ENCODE measurements around the gene EML4. TPM values are rescaled to one million over a fixed set of nuclear protein-coding genes. Genes with fewer than 3 reads are reported as not detected.

EML4 gene
- total RNA-seq, 1 experiment from 2014 or later = 52.0 TPM

GRCh38 chr2:42217307-42217706 lies 48.2 kb downstream of the EML4 start:
- peak overlapping the region; percentile 87 for H3K27ac ChIP-seq
- H3F3A ChIP-seq (ENCODE audit: insufficient read depth, low read depth) = peaks cover 22% of the 10 kb centered on the region; the same call in 1 of the 2 replicates
- H3K9me3 ChIP-seq (ENCODE audit: insufficient read depth, low read depth) = no peaks in the 10 kb centered on the region
- H3K36me3 ChIP-seq (ENCODE audit: low read depth) = no peaks in the 10 kb centered on the region
- no peaks in the 10 kb centered on the region for H3K9me2 ChIP-seq (ENCODE audit: insufficient read depth)
- peak overlapping the region; percentile 43 for H3K4me2 ChIP-seq
- DNase-seq = no peak
- H4K20me1 ChIP-seq (ENCODE audit: insufficient read depth) = no peaks in the 10 kb centered on the region; the same call in none of the 2 replicates
- H3K4me3 ChIP-seq = no peak overlapping the region
- CTCF ChIA-PET = no interaction called here
- BruUV-seq (replicated peaks) = no TSS peak
- no peak for TF ChIP-seq CTCF (conservative IDR thresholded peaks at IDR 0.05)
- TF ChIP-seq EZH2 (IDR thresholded peaks at IDR 0.05; ENCODE audit: low read depth) = no peak
- peaks cover 43% of the 10 kb centered on the region for H3K79me2 ChIP-seq (ENCODE audit: low read depth)
- intact Hi-C loops (cut with micrococcal nuclease; ENCODE audit: unreplicated experiment) = no loop called here
- no peak overlapping the region for H2AFZ ChIP-seq
- H3K4me1 ChIP-seq (replicated peaks; ENCODE audit: insufficient read depth) = peaks cover 14% of the 10 kb centered on the region
- POLR2A ChIA-PET (ENCODE audit: unreplicated experiment) = no interaction called here
- no peaks in the 10 kb centered on the region for H3K27me3 ChIP-seq (ENCODE audit: insufficient read depth, low read depth)

- H3K4me3 ChIP-seq = no peak overlapping the region
- no peaks in the 10 kb centered on the region for H3K9me2 ChIP-seq (ENCODE audit: insufficient read depth)
- ChIA-PET CTCF (no interaction called here), POLR2A (ENCODE audit: unreplicated experiment) (no interaction called here)
- no peak for DNase-seq
- no peak overlapping the region for H2AFZ ChIP-seq
- no peaks in the 10 kb centered on the region for H3K27me3 ChIP-seq (ENCODE audit: insufficient read depth, low read depth)
- H3F3A ChIP-seq (ENCODE audit: insufficient read depth, low read depth) = peaks cover 28% of the 10 kb centered on the region; the same call in 1 of the 2 replicates
- no TSS peak for BruUV-seq (replicated peaks)
- H3K4me2 ChIP-seq = no peak overlapping the region
- H3K36me3 ChIP-seq (ENCODE audit: low read depth) = no peaks in the 10 kb centered on the region
- H3K79me2 ChIP-seq (ENCODE audit: low read depth) = peaks cover 45% of the 10 kb centered on the region
- intact Hi-C loops (cut with micrococcal nuclease; ENCODE audit: unreplicated experiment) = no loop called here
- no peaks in the 10 kb centered on the region for H3K9me3 ChIP-seq (ENCODE audit: insufficient read depth, low read depth)
- H3K4me1 ChIP-seq (replicated peaks; ENCODE audit: insufficient read depth) = peaks cover 14% of the 10 kb centered on the region
- TF ChIP-seq CTCF (conservative IDR thresholded peaks at IDR 0.05) (no peak), EZH2 (IDR thresholded peaks at IDR 0.05; ENCODE audit: low read depth) (no peak)
- H4K20me1 ChIP-seq (ENCODE audit: insufficient read depth) = no peaks in the 10 kb centered on the region; the same call in 1 of the 2 replicates
- H3K27ac ChIP-seq = peak overlapping the region; percentile 87; the same call in 1 of the 2 replicates
Observed at GRCh38 chr2:42217914-42218313, 48.8 kb downstream of the EML4 start.

- peaks cover 43% of the 10 kb centered on the region for H3K79me2 ChIP-seq (ENCODE audit: low read depth)
Observed at GRCh38 chr2:42218712-42219111, 49.6 kb downstream of the EML4 start.

More at GRCh38 chr2:42218712-42219111, 49.6 kb downstream of the EML4 start:
- Histone ChIP-seq H3K36me3 (ENCODE audit: low read depth) (no peaks in the 10 kb centered on the region), H4K20me1 (ENCODE audit: insufficient read depth) (no peaks in the 10 kb centered on the region; the same call in 1 of the 2 replicates), H3K27ac (no peak overlapping the region), H3K4me2 (no peak overlapping the region), H3F3A (ENCODE audit: insufficient read depth, low read depth) (peaks cover 36% of the 10 kb centered on the region; the same call in 1 of the 2 replicates), H3K9me2 (ENCODE audit: insufficient read depth) (no peaks in the 10 kb centered on the region), H2AFZ (no peak overlapping the region), H3K9me3 (ENCODE audit: insufficient read depth, low read depth) (no peaks in the 10 kb centered on the region), H3K4me3 (no peak overlapping the region), H3K4me1 (replicated peaks; ENCODE audit: insufficient read depth) (peaks cover 14% of the 10 kb centered on the region), H3K27me3 (ENCODE audit: insufficient read depth, low read depth) (no peaks in the 10 kb centered on the region)
- intact Hi-C loops (cut with micrococcal nuclease; ENCODE audit: unreplicated experiment) = no loop called here
- TF ChIP-seq EZH2 (IDR thresholded peaks at IDR 0.05; ENCODE audit: low read depth) = no peak
- TF ChIP-seq CTCF (conservative IDR thresholded peaks at IDR 0.05) = no peak
- CTCF ChIA-PET = no interaction called here
- no TSS peak for BruUV-seq (replicated peaks)
- no peak for DNase-seq
- POLR2A ChIA-PET (ENCODE audit: unreplicated experiment) = no interaction called here
